HEK293 (cell line): Measurements from ENCODE around the gene NECAB2.

ENCODE experiments used
- CTCF ChIA-PET: fragments of 350-600 bp; formaldehyde crosslinking; extraction: SDS; loops from one replicate; lab custom pipeline; 2021; ENCODE audit warnings: antibody characterized with exemption; lab: Yijun Ruan, JAX
- POLR2A ChIA-PET: fragments of 300-600 bp; formaldehyde crosslinking; extraction: SDS; loops from one replicate; lab custom pipeline; 2020; ENCODE audit warnings: antibody characterized with exemption, inconsistent platforms; lab: Yijun Ruan, JAX
- H3K27ac ChIP-seq: fragments of 200-500 bp; sonication (Bioruptor generic); 2 replicates; pipeline ENCODE4 v1.5.1; 2014; ENCODE audit warnings: low read depth, low read length, control low read depth, inconsistent platforms; ENCODE audit errors: extremely low read depth
- H3K36me3 ChIP-seq, 2 experiments: fragments of 200-500 bp in 1 of 2; sonication (Bioruptor generic) in 1 of 2; 1 replicate in 1 of 2; 2 replicates in 1 of 2; pipeline ENCODE4 v1.5.1; 2014 to 2017; ENCODE audit warnings: inconsistent platforms in 2 of 2, low read length in 2 of 2; ENCODE audit not compliant: control insufficient read depth in 2 of 2, insufficient read depth in 1 of 2
- H3K4me1 ChIP-seq: fragments of 200-500 bp; sonication (Bioruptor generic); 2 replicates; pipeline ENCODE4 v1.5.1; 2014; ENCODE audit warnings: mild to moderate bottlenecking, low read length, inconsistent platforms; ENCODE audit not compliant: control insufficient read depth, insufficient read depth
- H3K4me3 ChIP-seq: 2 replicates; pipeline ENCODE4 v1.5.1; 2011; ENCODE audit warnings: low read depth, mild to moderate bottlenecking, control low read depth, low read length, moderate library complexity
- H3K9me3 ChIP-seq: fragments of 200-500 bp; sonication (Bioruptor generic); 2 replicates; pipeline ENCODE4 v1.5.1; 2014; ENCODE audit warnings: low read depth, low read length, inconsistent platforms; ENCODE audit not compliant: control insufficient read depth, insufficient read depth
- FEZF1 ChIP-seq: fragments of 450-650 bp; formaldehyde crosslinking; IDR thresholded peaks from 2 replicates; pipeline ENCODE4 v1.5.1; 2016; ENCODE audit warnings: missing biosample characterization, missing genetic modification characterization
- GFI1B ChIP-seq: fragments of 450-650 bp; formaldehyde crosslinking; IDR thresholded peaks from 2 replicates; pipeline ENCODE4 v1.5.1; 2016; ENCODE audit warnings: missing biosample characterization, missing genetic modification characterization
- GLI4 ChIP-seq: fragments of 450-650 bp; formaldehyde crosslinking; IDR thresholded peaks from 2 replicates; pipeline ENCODE4 v1.5.1; 2016; ENCODE audit warnings: missing biosample characterization, missing genetic modification characterization
- KLF10 ChIP-seq: fragments of 450-650 bp; IDR thresholded peaks from 2 replicates; pipeline ENCODE4 v1.5.1; 2018; ENCODE audit warnings: missing biosample characterization, mild to moderate bottlenecking, missing genetic modification characterization
- MYNN ChIP-seq: fragments of 450-650 bp; formaldehyde crosslinking; IDR thresholded peaks from 2 replicates; pipeline ENCODE4 v1.5.1; 2016; ENCODE audit warnings: missing biosample characterization, missing genetic modification characterization, borderline replicate concordance
- MZF1 ChIP-seq: fragments of 450-650 bp; formaldehyde crosslinking; IDR thresholded peaks from 2 replicates; pipeline ENCODE4 v1.5.1; 2017; ENCODE audit warnings: missing biosample characterization, missing genetic modification characterization, borderline replicate concordance
- RBAK ChIP-seq: fragments of 450-650 bp; formaldehyde crosslinking; IDR thresholded peaks from 2 replicates; pipeline ENCODE4 v1.5.1; 2016; ENCODE audit warnings: missing biosample characterization, missing genetic modification characterization
- SCRT1 ChIP-seq: fragments of 450-650 bp; formaldehyde crosslinking; IDR thresholded peaks from 2 replicates; pipeline ENCODE4 v1.5.1; 2016; ENCODE audit warnings: missing biosample characterization, missing genetic modification characterization, borderline replicate concordance
- YY1 ChIP-seq: fragments of 450-650 bp; formaldehyde crosslinking; IDR thresholded peaks from 2 replicates; pipeline ENCODE4 v1.5.1; 2018; ENCODE audit warnings: missing biosample characterization, missing genetic modification characterization
- ZBTB7A ChIP-seq: fragments of 450-650 bp; formaldehyde crosslinking; IDR thresholded peaks from 2 replicates; pipeline ENCODE4 v1.5.1; 2016; ENCODE audit warnings: low read depth, missing biosample characterization, missing genetic modification characterization
- ZBTB8A ChIP-seq: fragments of 450-650 bp; formaldehyde crosslinking; IDR thresholded peaks from 2 replicates; pipeline ENCODE4 v1.5.1; 2016; ENCODE audit warnings: missing biosample characterization, missing genetic modification characterization
- ZFP37 ChIP-seq: fragments of 450-650 bp; formaldehyde crosslinking; IDR thresholded peaks from 2 replicates; pipeline ENCODE4 v1.5.1; 2016; ENCODE audit warnings: missing biosample characterization, missing genetic modification characterization
- ZNF121 ChIP-seq: fragments of 450-650 bp; formaldehyde crosslinking; IDR thresholded peaks from 2 replicates; pipeline ENCODE4 v1.5.1; 2016; ENCODE audit warnings: missing biosample characterization, missing genetic modification characterization
- ZNF138 ChIP-seq: fragments of 450-650 bp; formaldehyde crosslinking; IDR thresholded peaks from 2 replicates; pipeline ENCODE4 v1.5.1; 2016; ENCODE audit warnings: missing biosample characterization, missing genetic modification characterization, borderline replicate concordance
- ZNF248 ChIP-seq: fragments of 450-650 bp; formaldehyde crosslinking; IDR thresholded peaks from 2 replicates; pipeline ENCODE4 v1.5.1; 2017; ENCODE audit warnings: missing biosample characterization, missing genetic modification characterization
- ZNF366 ChIP-seq: fragments of 450-650 bp; formaldehyde crosslinking; conservative IDR thresholded peaks from 2 replicates; pipeline ENCODE4 v1.5.1; 2016; ENCODE audit warnings: missing biosample characterization, missing genetic modification characterization
- ZNF391 ChIP-seq: fragments of 450-650 bp; formaldehyde crosslinking; IDR thresholded peaks from 2 replicates; pipeline ENCODE4 v1.5.1; 2016; ENCODE audit warnings: low read depth, missing biosample characterization, missing genetic modification characterization, borderline replicate concordance
- ZNF404 ChIP-seq: fragments of 450-650 bp; formaldehyde crosslinking; IDR thresholded peaks from 2 replicates; pipeline ENCODE4 v1.5.1; 2017; ENCODE audit warnings: missing biosample characterization, missing genetic modification characterization
- ZNF501 ChIP-seq: fragments of 450-650 bp; formaldehyde crosslinking; IDR thresholded peaks from 2 replicates; pipeline ENCODE4 v1.5.1; 2016; ENCODE audit warnings: missing biosample characterization, missing genetic modification characterization
- ZNF544 ChIP-seq: fragments of 450-650 bp; formaldehyde crosslinking; IDR thresholded peaks from 2 replicates; pipeline ENCODE4 v1.5.0; 2017; ENCODE audit warnings: missing biosample characterization, missing genetic modification characterization
- ZNF555 ChIP-seq: fragments of 450-650 bp; formaldehyde crosslinking; conservative IDR thresholded peaks from 2 replicates; pipeline ENCODE4 v1.5.1; 2017; ENCODE audit warnings: missing biosample characterization, mild to moderate bottlenecking, missing genetic modification characterization, inconsistent platforms
- ZNF658 ChIP-seq: fragments of 450-650 bp; formaldehyde crosslinking; IDR thresholded peaks from 2 replicates; pipeline ENCODE4; 2016; ENCODE audit warnings: missing biosample characterization, missing genetic modification characterization
- ZNF843 ChIP-seq: fragments of 450-650 bp; formaldehyde crosslinking; IDR thresholded peaks from 2 replicates; pipeline ENCODE4 v1.5.1; 2016; ENCODE audit warnings: missing biosample characterization, missing genetic modification characterization
- TF ChIP-seq, protein P1 (sequence below): fragments of 450-650 bp; formaldehyde crosslinking; IDR thresholded peaks from 2 replicates; pipeline ENCODE4 v1.5.1; 2016; ENCODE audit warnings: missing biosample characterization, missing genetic modification characterization
- TF ChIP-seq, protein P2 (sequence below): fragments of 450-650 bp; formaldehyde crosslinking; IDR thresholded peaks from 2 replicates; pipeline ENCODE4 v1.5.1; 2017; ENCODE audit warnings: missing biosample characterization, missing genetic modification characterization
- TF ChIP-seq, protein P3 (sequence below): fragments of 450-650 bp; formaldehyde crosslinking; IDR thresholded peaks from 2 replicates; pipeline ENCODE4 v1.5.1; 2017; ENCODE audit warnings: missing biosample characterization, missing genetic modification characterization

The NECAB2 gene

DNA sequence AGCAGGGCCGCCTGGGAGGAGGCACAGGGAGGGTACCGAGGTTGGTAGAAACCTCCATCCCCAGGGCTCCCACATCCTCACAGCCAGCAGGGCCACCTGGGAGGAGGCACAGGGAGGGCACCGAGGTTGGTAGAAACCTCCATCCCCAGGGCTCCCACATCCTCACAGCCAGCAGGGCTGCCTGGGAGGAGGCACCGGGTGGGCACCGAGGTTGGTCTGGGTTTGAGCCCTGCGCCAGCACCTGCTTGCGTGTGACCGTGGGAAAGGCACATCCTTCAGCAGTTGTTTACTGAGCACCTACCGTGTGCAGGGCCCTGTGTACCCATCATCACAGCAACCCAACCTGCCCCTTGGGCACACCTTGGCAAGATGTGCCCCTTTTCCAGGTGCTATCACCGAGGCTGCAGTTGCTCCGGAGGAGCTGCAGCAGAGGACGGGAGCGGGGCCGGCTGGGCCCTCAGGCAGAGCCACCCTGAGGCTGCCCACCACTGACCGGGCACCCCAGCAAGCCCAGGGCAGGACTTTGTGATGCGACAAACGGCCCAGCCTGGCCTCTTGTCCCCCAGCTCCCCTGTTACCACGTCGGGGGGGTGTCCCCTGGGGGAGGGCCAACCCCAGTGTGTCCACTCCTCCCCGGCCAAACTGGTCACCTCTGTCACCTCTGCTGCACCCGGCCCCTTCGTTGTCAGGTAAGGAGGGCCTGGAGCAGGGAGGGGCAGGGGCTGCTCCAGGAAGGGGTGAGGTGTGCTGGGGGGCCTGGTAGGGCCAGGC lies 37.1 kb upstream of the NECAB2 start:
- H3K4me3 ChIP-seq: no peak overlapping the region
- no peak for TF ChIP-seq ZNF138 (tag by site-specific recombination)
- no peak for TF ChIP-seq ZNF391 (tag by site-specific recombination)
- no peak for TF ChIP-seq RBAK (tag by site-specific recombination)
- no peak for TF ChIP-seq ZNF366
- TF ChIP-seq, protein P1, sequence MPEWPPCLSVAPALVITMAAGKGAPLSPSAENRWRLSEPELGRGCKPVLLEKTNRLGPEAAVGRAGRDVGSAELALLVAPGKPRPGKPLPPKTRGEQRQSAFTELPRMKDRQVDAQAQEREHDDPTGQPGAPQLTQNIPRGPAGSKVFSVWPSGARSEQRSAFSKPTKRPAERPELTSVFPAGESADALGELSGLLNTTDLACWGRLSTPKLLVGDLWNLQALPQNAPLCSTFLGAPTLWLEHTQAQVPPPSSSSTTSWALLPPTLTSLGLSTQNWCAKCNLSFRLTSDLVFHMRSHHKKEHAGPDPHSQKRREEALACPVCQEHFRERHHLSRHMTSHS: no peak
- no peak for TF ChIP-seq KLF10 (tag by site-specific recombination)
- no peak for TF ChIP-seq ZFP37 (tag by site-specific recombination)
- TF ChIP-seq YY1: no peak
- no peak for TF ChIP-seq ZNF404 (tag by site-specific recombination)
- TF ChIP-seq ZNF544 (tag by site-specific recombination): no peak
- no peaks in the 10 kb centered on the region for H3K9me3 ChIP-seq
- H3K36me3 ChIP-seq: no peaks in the 10 kb centered on the region
- no peak overlapping the region for H3K27ac ChIP-seq
- CTCF ChIA-PET: no interaction called here
- POLR2A ChIA-PET: no interaction called here
- no peaks in the 10 kb centered on the region for H3K4me1 ChIP-seq

DNA sequence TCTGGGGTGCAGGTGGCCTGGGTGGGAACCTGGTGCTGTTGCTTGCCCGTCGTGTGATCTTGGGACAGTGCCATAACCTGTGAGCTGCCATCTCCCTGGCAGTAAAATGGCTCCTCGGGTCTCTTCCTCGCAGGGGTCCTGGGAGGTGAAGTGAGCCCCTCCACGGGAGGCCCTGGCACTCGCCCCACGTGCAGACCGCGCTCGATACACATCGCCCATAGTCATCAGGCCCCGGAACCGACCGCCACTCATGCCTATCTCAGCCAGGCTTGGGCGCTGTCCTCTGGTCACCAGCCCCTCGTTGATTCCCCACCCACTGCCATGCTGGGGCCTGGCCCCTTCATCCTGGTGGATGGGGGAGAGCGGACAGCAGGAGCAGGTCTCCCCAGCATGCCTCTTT lies 36.5 kb upstream of the NECAB2 start:
- Histone ChIP-seq H3K4me1 (no peaks in the 10 kb centered on the region), H3K4me3 (no peak overlapping the region), H3K27ac (no peak overlapping the region), H3K9me3 (no peaks in the 10 kb centered on the region), H3K36me3 (no peaks in the 10 kb centered on the region)
- TF ChIP-seq ZBTB7A (tag by site-specific recombination): no peak
- no peak for TF ChIP-seq GFI1B
- TF ChIP-seq, protein P2, sequence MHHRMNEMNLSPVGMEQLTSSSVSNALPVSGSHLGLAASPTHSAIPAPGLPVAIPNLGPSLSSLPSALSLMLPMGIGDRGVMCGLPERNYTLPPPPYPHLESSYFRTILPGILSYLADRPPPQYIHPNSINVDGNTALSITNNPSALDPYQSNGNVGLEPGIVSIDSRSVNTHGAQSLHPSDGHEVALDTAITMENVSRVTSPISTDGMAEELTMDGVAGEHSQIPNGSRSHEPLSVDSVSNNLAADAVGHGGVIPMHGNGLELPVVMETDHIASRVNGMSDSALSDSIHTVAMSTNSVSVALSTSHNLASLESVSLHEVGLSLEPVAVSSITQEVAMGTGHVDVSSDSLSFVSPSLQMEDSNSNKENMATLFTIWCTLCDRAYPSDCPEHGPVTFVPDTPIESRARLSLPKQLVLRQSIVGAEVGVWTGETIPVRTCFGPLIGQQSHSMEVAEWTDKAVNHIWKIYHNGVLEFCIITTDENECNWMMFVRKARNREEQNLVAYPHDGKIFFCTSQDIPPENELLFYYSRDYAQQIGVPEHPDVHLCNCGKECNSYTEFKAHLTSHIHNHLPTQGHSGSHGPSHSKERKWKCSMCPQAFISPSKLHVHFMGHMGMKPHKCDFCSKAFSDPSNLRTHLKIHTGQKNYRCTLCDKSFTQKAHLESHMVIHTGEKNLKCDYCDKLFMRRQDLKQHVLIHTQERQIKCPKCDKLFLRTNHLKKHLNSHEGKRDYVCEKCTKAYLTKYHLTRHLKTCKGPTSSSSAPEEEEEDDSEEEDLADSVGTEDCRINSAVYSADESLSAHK (tag by site-specific recombination): no peak
- no peak for TF ChIP-seq ZNF121
- no peak for TF ChIP-seq FEZF1 (tag by site-specific recombination)
- TF ChIP-seq ZNF555: no peak
- TF ChIP-seq, protein P3, sequence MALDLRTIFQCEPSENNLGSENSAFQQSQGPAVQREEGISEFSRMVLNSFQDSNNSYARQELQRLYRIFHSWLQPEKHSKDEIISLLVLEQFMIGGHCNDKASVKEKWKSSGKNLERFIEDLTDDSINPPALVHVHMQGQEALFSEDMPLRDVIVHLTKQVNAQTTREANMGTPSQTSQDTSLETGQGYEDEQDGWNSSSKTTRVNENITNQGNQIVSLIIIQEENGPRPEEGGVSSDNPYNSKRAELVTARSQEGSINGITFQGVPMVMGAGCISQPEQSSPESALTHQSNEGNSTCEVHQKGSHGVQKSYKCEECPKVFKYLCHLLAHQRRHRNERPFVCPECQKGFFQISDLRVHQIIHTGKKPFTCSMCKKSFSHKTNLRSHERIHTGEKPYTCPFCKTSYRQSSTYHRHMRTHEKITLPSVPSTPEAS: no peak
- no peak for TF ChIP-seq SCRT1 (tag by site-specific recombination)
- TF ChIP-seq ZBTB8A (tag by site-specific recombination): no peak
- TF ChIP-seq ZNF248 (tag by site-specific recombination): no peak
- TF ChIP-seq GLI4: no peak
- TF ChIP-seq MYNN (tag by site-specific recombination): no peak
- no peak for TF ChIP-seq MZF1
- no peak for TF ChIP-seq ZNF843 (tag by site-specific recombination)
- no peak for TF ChIP-seq ZNF658 (tag by site-specific recombination)
- no peak for TF ChIP-seq ZNF501 (tag by site-specific recombination)
- POLR2A ChIA-PET: no interaction called here
- CTCF ChIA-PET: interaction anchor here (0.6 to 0.8 kb wide), 2 partner anchors 29 to 131 kb away, joined by 3 read pairs; no protein-coding TSS in a partner anchor
